A673 (cell line): ENCODE data around the gene GALK1. TPM values are rescaled to one million over a fixed set of nuclear protein-coding genes. Genes with fewer than 3 reads are reported as not detected.

Experiments used
- BruUV-seq: library from RNA; stranded (reverse); fragments of 400-500 nt; replicated peaks from 2 replicates; lab custom pipeline; 2021; lab: Mats Ljungman, UMichigan
- CTCF ChIA-PET: fragments of 300-600 bp; sonication (Branson Sonifier 250); formaldehyde crosslinking; loops from one replicate; lab custom pipeline; 2022; ENCODE audit warnings: antibody characterized with exemption; lab: Charles Lee
- POLR2A ChIA-PET: fragments of 300-600 bp; sonication (Branson Sonifier 250); formaldehyde crosslinking; loops from one replicate; lab custom pipeline; 2022; ENCODE audit warnings: antibody characterized with exemption; ENCODE audit not compliant: low non-redundant PET; lab: Charles Lee
- DNase-seq: peaks from one replicate; pipeline ENCODE4 v3.0.0-alpha.2; 2015; ENCODE audit warnings: low spot score
- H3K27ac ChIP-seq: fragments of 200-600 bp; sonication (generic); 2 replicates; pipeline ENCODE4 v1.5.1; 2016; ENCODE audit warnings: mixed run types, low read depth, mild to moderate bottlenecking, mixed read lengths, antibody characterized with exemption, low read length; ENCODE audit not compliant: poor library complexity, severe bottlenecking
- H3K27me3 ChIP-seq: fragments of 200-600 bp; sonication (generic); replicated peaks from 2 replicates; pipeline ENCODE4 v1.6.1; 2017; ENCODE audit warnings: mixed run types, low read depth, mild to moderate bottlenecking, mixed read lengths, antibody characterized with exemption, low read length; ENCODE audit not compliant: insufficient read depth, poor library complexity
- H3K36me3 ChIP-seq: fragments of 200-600 bp; sonication (generic); 2 replicates; pipeline ENCODE4 v1.6.1; 2016; ENCODE audit warnings: mixed run types, mild to moderate bottlenecking, mixed read lengths, antibody characterized with exemption, low read length; ENCODE audit not compliant: insufficient read depth, poor library complexity, severe bottlenecking
- H3K4me1 ChIP-seq: fragments of 200-600 bp; sonication (generic); 2 replicates; pipeline ENCODE4 v1.6.1; 2017; ENCODE audit warnings: mixed run types, mild to moderate bottlenecking, mixed read lengths, antibody characterized with exemption, low read length; ENCODE audit not compliant: insufficient read depth, poor library complexity, severe bottlenecking
- H3K4me3 ChIP-seq: fragments of 200-600 bp; sonication (generic); 2 replicates; pipeline ENCODE4 v1.5.1; 2016; ENCODE audit warnings: low read depth, mixed run types, mild to moderate bottlenecking, mixed read lengths, low read length; ENCODE audit not compliant: poor library complexity, severe bottlenecking
- H3K9me3 ChIP-seq: fragments of 200-600 bp; sonication (generic); 2 replicates; pipeline ENCODE4 v1.6.1; 2016; ENCODE audit warnings: mixed run types, low read depth, mild to moderate bottlenecking, mixed read lengths, antibody characterized with exemption, low read length; ENCODE audit not compliant: poor library complexity, severe bottlenecking
- CTCF ChIP-seq: fragments of 300-800, 200-600 bp; sonication (generic); conservative IDR thresholded peaks from 2 replicates; pipeline ENCODE4 v1.5.1; 2017; ENCODE audit warnings: low read depth, mild to moderate bottlenecking, antibody characterized with exemption, low read length, moderate library complexity, mixed read lengths
- EZH2 ChIP-seq: fragments of 200-600 bp; sonication (generic); IDR thresholded peaks from 2 replicates; pipeline ENCODE4 v1.6.1; 2017; ENCODE audit warnings: borderline replicate concordance, low read depth, mild to moderate bottlenecking, mixed read lengths, antibody characterized with exemption, low read length; ENCODE audit not compliant: poor library complexity, severe bottlenecking
- intact Hi-C: fragments of 100-400 bp; cut with micrococcal nuclease; formaldehyde crosslinking; loops from one replicate; pipeline ENCODE4 v1.10.0; 2022; ENCODE audit not compliant: unreplicated experiment
- total RNA-seq: library from RNA; stranded (reverse); gene quantifications from 2 replicates; pipeline ENCODE4 v1.2.3, GENCODE V29; 2021

The GALK1 gene
- total RNA-seq, 1 experiment from 2014 or later: 18.3 TPM

- no peak for DNase-seq
- intact Hi-C loops: no loop called here
- Histone ChIP-seq H3K27ac (peak overlapping the region; percentile 1), H3K27me3 (no peaks in the 10 kb centered on the region), H3K4me3 (peak overlapping the region; percentile 88), H3K4me1 (peaks cover 14% of the 10 kb centered on the region), H3K36me3 (peaks cover 32% of the 10 kb centered on the region), H3K9me3 (no peaks in the 10 kb centered on the region)
- CTCF ChIA-PET: interaction anchor here (0.6 kb wide), 1 partner anchor 23 kb away, joined by 3 read pairs; no protein-coding TSS in a partner anchor
- BruUV-seq: no TSS peak
- POLR2A ChIA-PET: interaction anchor here (0.7 kb wide), 1 partner anchor 12 kb away, joined by 3 read pairs; no protein-coding TSS in a partner anchor
- TF ChIP-seq EZH2: no peak
- no peak for TF ChIP-seq CTCF
Observed at GRCh38 chr17:75777296-75777922, 12.4 kb upstream of the GALK1 start.

GRCh38 chr17:75776386-75777295 lies 11.6 kb upstream of the GALK1 start:
- Histone ChIP-seq H3K4me1 (peaks cover 14% of the 10 kb centered on the region), H3K27me3 (no peaks in the 10 kb centered on the region), H3K36me3 (peaks cover 32% of the 10 kb centered on the region), H3K9me3 (no peaks in the 10 kb centered on the region), H3K4me3 (peak overlapping the region; percentile 88), H3K27ac (peak overlapping the region; percentile 1)
- ChIA-PET CTCF (no interaction called here), POLR2A (interaction anchor here (0.7 kb wide), 1 partner anchor 11 kb away, joined by 3 read pairs; no protein-coding TSS in a partner anchor)
- no peak for DNase-seq
- BruUV-seq: no TSS peak
- intact Hi-C loops: no loop called here
- no peak for TF ChIP-seq CTCF
- no peak for TF ChIP-seq EZH2

- Histone ChIP-seq H3K4me3 (no peak overlapping the region), H3K9me3 (no peaks in the 10 kb centered on the region), H3K4me1 (peaks cover 14% of the 10 kb centered on the region), H3K36me3 (peaks cover 32% of the 10 kb centered on the region), H3K27me3 (no peaks in the 10 kb centered on the region), H3K27ac (no peak overlapping the region)
- no peak for DNase-seq
- ChIA-PET POLR2A (interaction anchor here (1.0 kb wide), 1 partner anchor 8 kb away, joined by 4 read pairs; no protein-coding TSS in a partner anchor), CTCF (no interaction called here)
- TF ChIP-seq CTCF: no peak
- TF ChIP-seq EZH2: no peak
- no TSS peak for BruUV-seq
- intact Hi-C loops: no loop called here
Observed at GRCh38 chr17:75774991-75775668, 10.1 kb upstream of the GALK1 start.
